Neural progenitor cell (in vitro differentiated cells): ENCODE results near the gene GPD2. TPM values are rescaled to one million over a fixed set of nuclear protein-coding genes. Genes with fewer than 3 reads are reported as not detected.

Experiments used
- DNase-seq: peaks from one replicate; pipeline ENCODE4 v3.0.0-alpha.2; 2016; ENCODE audit warnings: low spot score
- H2AFZ ChIP-seq: fragments of 200-600 bp; sonication (generic); replicated peaks from 2 replicates; pipeline ENCODE4 v1.6.1; 2016; ENCODE audit warnings: antibody characterized with exemption
- H3F3A ChIP-seq: fragments of 200-600 bp; sonication (generic); 2 replicates; pipeline ENCODE4 v1.6.1; 2016; ENCODE audit warnings: antibody characterized with exemption, low read depth
- H3K27ac ChIP-seq: fragments of 200-600 bp; sonication (generic); 2 replicates; pipeline ENCODE4 v1.5.1; 2016; ENCODE audit warnings: mild to moderate bottlenecking
- H3K27me3 ChIP-seq: fragments of 200-600 bp; sonication (generic); 2 replicates; pipeline ENCODE4 v1.6.1; 2016; ENCODE audit warnings: mild to moderate bottlenecking, moderate library complexity
- H3K36me3 ChIP-seq: fragments of 200-600 bp; sonication (generic); 2 replicates; pipeline ENCODE4 v1.5.1; 2016
- H3K4me1 ChIP-seq: fragments of 200-600 bp; sonication (generic); 2 replicates; pipeline ENCODE4 v1.6.1; 2016; ENCODE audit warnings: mixed run types
- H3K4me2 ChIP-seq: fragments of 200-600 bp; sonication (generic); 2 replicates; pipeline ENCODE4 v1.6.1; 2016
- H3K4me3 ChIP-seq: fragments of 200-600 bp; sonication (generic); 2 replicates; pipeline ENCODE4 v1.5.1; 2016
- H3K79me2 ChIP-seq: fragments of 200-600 bp; sonication (generic); 2 replicates; pipeline ENCODE4 v1.6.1; 2016; ENCODE audit warnings: low read depth
- H3K9ac ChIP-seq: fragments of 200-600 bp; sonication (generic); 2 replicates; pipeline ENCODE4 v1.6.1; 2016
- H3K9me3 ChIP-seq: fragments of 200-600 bp; sonication (generic); 2 replicates; pipeline ENCODE4 v1.5.1; 2016; ENCODE audit warnings: low read depth
- H4K20me1 ChIP-seq: fragments of 200-600 bp; sonication (generic); 2 replicates; pipeline ENCODE4 v1.6.1; 2016; ENCODE audit warnings: low read depth
- H3K27ac Mint-ChIP-seq: 3 replicates; pipeline ENCODE4 v1.8.0; 2021; ENCODE audit warnings: mixed read lengths
- H3K27me3 Mint-ChIP-seq: 2 replicates; pipeline ENCODE4 v1.8.0; 2022; ENCODE audit warnings: low read depth, mild to moderate bottlenecking, inconsistent platforms, moderate library complexity, mixed read lengths; ENCODE audit not compliant: insufficient read depth
- H3K36me3 Mint-ChIP-seq: 3 replicates; pipeline ENCODE4 v1.8.0; 2021; ENCODE audit warnings: mixed read lengths
- H3K4me1 Mint-ChIP-seq: 3 replicates; pipeline ENCODE4 v1.8.0; 2021; ENCODE audit warnings: mixed read lengths
- H3K4me3 Mint-ChIP-seq: 3 replicates; pipeline ENCODE4 v1.8.0; 2021; ENCODE audit warnings: mild to moderate bottlenecking, moderate library complexity, mixed read lengths
- H3K9me3 Mint-ChIP-seq: 3 replicates; pipeline ENCODE4 v1.8.0; 2020; ENCODE audit warnings: mixed read lengths
- CTCF ChIP-seq: fragments of 200-600 bp; sonication (generic); IDR thresholded peaks from 2 replicates; pipeline ENCODE4 v1.5.1; 2017; ENCODE audit warnings: antibody characterized with exemption, mild to moderate bottlenecking
- EZH2 ChIP-seq: fragments of 200-600 bp; sonication (generic); IDR thresholded peaks from 2 replicates; pipeline ENCODE4 v1.6.1; 2017; ENCODE audit warnings: antibody characterized with exemption, mild to moderate bottlenecking, moderate library complexity
- EZH2phosphoT487 ChIP-seq: fragments of 200-600 bp; sonication (generic); IDR thresholded peaks from 2 replicates; pipeline ENCODE4 v1.6.1; 2017; ENCODE audit warnings: antibody characterized with exemption
- total RNA-seq: library from RNA; depleted of rRNA; stranded (reverse); fragments of >200 nt; gene quantifications from 2 replicates; pipeline ENCODE4 v1.2.3, GENCODE V29; 2015; ENCODE audit warnings: low replicate concordance

GPD2 gene
- total RNA-seq, 1 donor from 2014 or later: 176 TPM

DNA sequence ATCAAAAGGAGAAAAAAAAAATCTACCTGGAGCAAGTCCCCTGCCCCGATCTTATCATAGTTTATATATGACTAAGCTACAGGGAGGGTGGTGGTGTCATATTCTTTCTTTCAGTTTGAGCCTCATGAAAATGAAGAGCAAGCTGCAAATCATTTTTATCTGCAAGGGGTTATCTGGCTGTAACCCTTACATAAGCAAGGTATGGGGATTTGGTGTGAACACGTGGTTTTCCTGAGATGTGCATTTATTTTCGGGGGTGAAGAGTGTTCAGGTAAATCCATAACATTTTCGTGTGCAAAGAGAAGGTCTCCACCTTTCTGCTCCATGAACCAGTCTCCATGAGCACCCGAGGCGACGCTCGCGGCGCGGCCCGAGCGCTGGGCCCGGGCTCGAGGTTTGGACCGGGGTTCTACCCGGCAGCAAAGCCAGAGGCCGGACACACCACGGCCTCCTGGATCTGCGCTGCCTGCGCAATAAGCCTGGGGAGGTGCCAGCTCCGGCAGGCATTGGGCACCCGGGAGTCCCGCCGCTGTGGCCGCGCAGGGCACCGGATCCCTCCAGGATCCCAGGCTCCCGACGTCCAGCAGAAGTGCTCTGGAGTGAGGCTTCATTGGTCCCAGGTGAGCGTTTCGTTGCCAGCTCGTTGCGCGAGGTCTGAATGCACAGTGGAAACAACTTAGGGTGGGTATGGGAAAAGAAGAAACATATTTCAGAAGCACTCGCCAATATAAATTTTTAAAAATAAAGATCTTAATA, 36.1 kb upstream of the GPD2 start:
- no peaks in the 10 kb centered on the region for H3K79me2 ChIP-seq
- H3K27me3 ChIP-seq: peaks cover 18% of the 10 kb centered on the region
- H2AFZ ChIP-seq: peak overlapping the region; percentile 99
- H3K27me3 Mint-ChIP-seq: peaks cover 20% of the 10 kb centered on the region
- peaks cover 3% of the 10 kb centered on the region for H3F3A ChIP-seq
- H4K20me1 ChIP-seq: no peaks in the 10 kb centered on the region
- H3K9me3 ChIP-seq: no peaks in the 10 kb centered on the region
- H3K4me1 Mint-ChIP-seq: peaks cover 13% of the 10 kb centered on the region
- peak overlapping the region; percentile 86 for H3K4me2 ChIP-seq
- H3K36me3 Mint-ChIP-seq: peaks cover 8% of the 10 kb centered on the region
- peak overlapping the region; percentile 100 for H3K4me3 ChIP-seq
- H3K4me3 Mint-ChIP-seq: peak overlapping the region; percentile 94
- peak overlapping the region; percentile 34 for H3K9ac ChIP-seq
- no peaks in the 10 kb centered on the region for H3K4me1 ChIP-seq
- no peak overlapping the region for H3K27ac ChIP-seq
- peak overlapping the region; percentile 99 for H3K27ac Mint-ChIP-seq
- peaks cover 8% of the 10 kb centered on the region for H3K9me3 Mint-ChIP-seq
- peak; percentile 80 for DNase-seq
- H3K36me3 ChIP-seq: no peaks in the 10 kb centered on the region
- TF ChIP-seq CTCF: no peak
- TF ChIP-seq EZH2phosphoT487: no peak
- TF ChIP-seq EZH2: no peak

- no peak for TF ChIP-seq CTCF
- no peak for TF ChIP-seq EZH2phosphoT487
- no peak for TF ChIP-seq EZH2
- DNase-seq: peak; percentile 76
- Histone ChIP-seq H3F3A (peaks cover 3% of the 10 kb centered on the region), H3K4me2 (peak overlapping the region; percentile 86), H2AFZ (peak overlapping the region; percentile 99), H3K27me3 (peaks cover 18% of the 10 kb centered on the region), H3K4me1 (no peaks in the 10 kb centered on the region), H3K27ac (no peak overlapping the region), H3K36me3 (no peaks in the 10 kb centered on the region), H3K4me3 (peak overlapping the region; percentile 100), H4K20me1 (no peaks in the 10 kb centered on the region), H3K9ac (peak overlapping the region; percentile 71), H3K79me2 (no peaks in the 10 kb centered on the region), H3K9me3 (no peaks in the 10 kb centered on the region)
- H3K4me3 Mint-ChIP-seq: peak overlapping the region; percentile 94
- peaks cover 8% of the 10 kb centered on the region for H3K36me3 Mint-ChIP-seq
- H3K9me3 Mint-ChIP-seq: peaks cover 8% of the 10 kb centered on the region
- peak overlapping the region; percentile 99 for H3K27ac Mint-ChIP-seq
- H3K4me1 Mint-ChIP-seq: peaks cover 15% of the 10 kb centered on the region
- peaks cover 20% of the 10 kb centered on the region for H3K27me3 Mint-ChIP-seq
Measured at GRCh38 chr2:156400706-156401678, 35.2 kb upstream of the GPD2 start.

DNA sequence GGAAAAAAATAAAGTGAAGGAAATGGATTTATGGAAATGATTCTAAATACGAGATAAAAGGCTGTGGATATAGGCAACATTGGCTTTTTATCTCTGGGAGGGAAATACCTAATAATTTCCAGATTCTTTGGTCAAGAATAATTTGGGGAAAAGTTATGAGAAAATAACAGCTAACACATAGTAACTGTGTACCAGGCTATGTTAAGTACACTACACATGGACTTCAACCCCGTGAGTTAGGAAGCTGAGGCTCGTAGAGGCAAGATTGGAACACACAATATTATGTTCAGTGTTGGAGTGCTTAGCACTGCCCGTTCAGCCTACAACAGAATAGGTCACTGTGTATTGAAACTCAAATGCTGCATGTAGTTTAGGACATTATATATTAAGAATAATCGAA, 34.3 kb upstream of the GPD2 start:
- Histone ChIP-seq H3K4me2 (no peak overlapping the region), H3K9me3 (no peaks in the 10 kb centered on the region), H3K36me3 (no peaks in the 10 kb centered on the region), H3K9ac (no peak overlapping the region), H4K20me1 (no peaks in the 10 kb centered on the region), H3K27me3 (peaks cover 18% of the 10 kb centered on the region), H3K4me1 (no peaks in the 10 kb centered on the region), H3F3A (peaks cover 3% of the 10 kb centered on the region), H3K4me3 (no peak overlapping the region), H3K79me2 (no peaks in the 10 kb centered on the region), H2AFZ (no peak overlapping the region), H3K27ac (no peak overlapping the region)
- peaks cover 8% of the 10 kb centered on the region for H3K9me3 Mint-ChIP-seq
- peaks cover 8% of the 10 kb centered on the region for H3K36me3 Mint-ChIP-seq
- no peak for DNase-seq
- no peak overlapping the region for H3K27ac Mint-ChIP-seq
- H3K27me3 Mint-ChIP-seq: peaks cover 23% of the 10 kb centered on the region
- TF ChIP-seq EZH2: no peak
- TF ChIP-seq CTCF: no peak
- TF ChIP-seq EZH2phosphoT487: no peak
- H3K4me3 Mint-ChIP-seq: no peak overlapping the region
- peaks cover 15% of the 10 kb centered on the region for H3K4me1 Mint-ChIP-seq
